Bronchial epithelial cell (primary cell): ENCODE data around the gene PLA2G2C. TPM values are rescaled to one million over a fixed set of nuclear protein-coding genes. Genes with fewer than 3 reads are reported as not detected.

ENCODE experiments used
- DNase-seq: peaks from one replicate; pipeline ENCODE4 v3.0.0-alpha.2; 2010; ENCODE audit warnings: low read depth
- FAIRE-seq: peaks from 2 replicates; lab custom pipeline; 2011; peaks lifted over from hg19 to GRCh38; lab: Jason Lieb, UNC
- H3K27me3 ChIP-seq: 2 replicates; pipeline ENCODE4 v1.5.1; 2011; ENCODE audit warnings: low read length; ENCODE audit not compliant: control insufficient read depth, insufficient read depth
- H3K36me3 ChIP-seq: 2 replicates; pipeline ENCODE4 v1.5.1; 2011; ENCODE audit warnings: low read length; ENCODE audit not compliant: control insufficient read depth, insufficient read depth
- H3K4me3 ChIP-seq: 2 replicates; pipeline ENCODE4 v1.5.1; 2011; ENCODE audit warnings: mild to moderate bottlenecking, low read depth, low read length, control low read depth
- CTCF ChIP-seq: IDR thresholded peaks from 2 replicates; pipeline ENCODE4 v1.5.1; 2011; ENCODE audit warnings: mild to moderate bottlenecking, moderate library complexity, low read length, control low read depth, inconsistent platforms; ENCODE audit not compliant: insufficient read depth, severe bottlenecking
- total RNA-seq: library from RNA; depleted of rRNA; stranded (reverse); fragments of >200 nt; gene quantifications from 2 replicates; pipeline ENCODE4 v1.2.1, GENCODE V29; 2014

The PLA2G2C gene
- total RNA-seq, 1 donor from 2014 or later: not detected

- Histone ChIP-seq H3K27me3 (peaks cover 2% of the 10 kb centered on the region), H3K36me3 (no peaks in the 10 kb centered on the region), H3K4me3 (no peak overlapping the region)
- no peak for TF ChIP-seq CTCF
- no peak for FAIRE-seq
- no peak for DNase-seq
These were observed 42.1 kb upstream of the PLA2G2C start for GRCh38 chr1:20228314-20228825.

GRCh38 chr1:20227704-20228103 is 41.4 kb upstream of the PLA2G2C start:
- Histone ChIP-seq H3K4me3 (no peak overlapping the region), H3K36me3 (no peaks in the 10 kb centered on the region), H3K27me3 (peaks cover 2% of the 10 kb centered on the region)
- FAIRE-seq: no peak
- no peak for TF ChIP-seq CTCF
- no peak for DNase-seq

GRCh38 chr1:20224546-20224945 is 38.2 kb upstream of the PLA2G2C start:
- peaks cover 2% of the 10 kb centered on the region for H3K27me3 ChIP-seq
- DNase-seq: no peak
- no peaks in the 10 kb centered on the region for H3K36me3 ChIP-seq
- no peak for FAIRE-seq
- H3K4me3 ChIP-seq: no peak overlapping the region
- no peak for TF ChIP-seq CTCF

DNA sequence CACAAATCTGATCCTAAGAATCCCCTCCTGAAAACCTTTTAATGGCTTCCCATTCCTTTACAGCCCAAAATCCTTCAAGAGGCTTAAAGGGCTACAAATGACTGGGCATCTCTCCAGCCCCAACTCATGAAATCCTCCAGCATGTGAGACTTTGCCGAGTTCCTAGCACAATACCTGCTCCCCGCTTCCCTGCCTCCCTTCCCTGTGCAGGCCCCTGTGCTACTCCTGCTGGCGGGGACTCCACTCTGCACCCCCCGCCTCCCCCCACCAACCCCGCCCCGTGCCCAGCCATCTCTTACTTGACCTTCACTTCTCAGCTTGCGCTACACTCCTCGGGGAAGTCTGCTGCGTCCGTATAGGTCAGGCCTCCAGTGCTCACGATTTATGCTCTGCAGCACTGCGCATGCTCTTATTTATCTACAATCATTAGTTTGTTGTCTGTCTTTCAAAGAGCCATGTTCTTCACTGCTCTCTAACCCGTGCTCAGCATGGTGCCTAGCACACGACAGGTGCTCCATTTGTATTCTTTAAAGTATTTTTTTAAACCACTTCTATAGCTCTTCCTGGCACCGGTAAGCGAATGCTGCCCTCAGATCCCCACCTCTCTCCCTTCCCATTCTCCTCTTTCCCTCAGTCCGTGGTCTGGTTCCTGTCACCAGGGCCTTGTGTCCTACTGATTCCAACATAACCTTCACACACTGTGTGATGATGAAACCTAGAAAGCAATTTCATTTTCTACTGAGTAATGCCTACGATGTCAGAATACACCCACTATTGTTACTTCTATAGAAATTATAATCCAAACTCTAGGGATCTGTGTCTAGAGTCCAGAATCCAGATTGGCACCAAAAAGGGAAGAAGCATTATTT is 37.5 kb upstream of the PLA2G2C start:
- H3K36me3 ChIP-seq: no peaks in the 10 kb centered on the region
- H3K27me3 ChIP-seq: peaks cover 2% of the 10 kb centered on the region
- FAIRE-seq: no peak
- no peak for DNase-seq
- no peak for TF ChIP-seq CTCF
- no peak overlapping the region for H3K4me3 ChIP-seq

DNA sequence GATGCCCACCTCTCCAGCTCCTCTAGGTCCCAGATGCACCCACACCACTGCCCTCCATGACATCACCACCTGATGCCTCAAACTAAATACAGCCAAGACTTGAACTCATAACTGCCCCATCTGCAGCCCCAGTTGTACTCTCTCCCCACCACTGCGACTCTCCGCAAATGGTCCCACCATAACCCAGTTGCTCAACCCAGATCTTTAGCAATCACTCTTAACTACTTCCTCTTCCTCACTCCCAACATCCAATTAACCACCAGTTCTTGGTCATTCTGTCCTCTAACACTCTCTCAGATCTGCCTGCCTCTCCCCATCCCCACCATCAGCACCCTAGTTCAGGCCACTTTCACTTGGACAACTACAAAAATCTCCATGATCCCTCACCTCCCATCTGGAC is 36.8 kb upstream of the PLA2G2C start:
- H3K27me3 ChIP-seq: peaks cover 2% of the 10 kb centered on the region

More for the DNA sequence above, 36.8 kb upstream of the PLA2G2C start:
- no peak overlapping the region for H3K4me3 ChIP-seq
- no peaks in the 10 kb centered on the region for H3K36me3 ChIP-seq
- no peak for TF ChIP-seq CTCF
- DNase-seq: no peak
- peak; percentile 36 for FAIRE-seq
